Measurements from ENCODE around the gene CRK.

CRK gene

DNA sequence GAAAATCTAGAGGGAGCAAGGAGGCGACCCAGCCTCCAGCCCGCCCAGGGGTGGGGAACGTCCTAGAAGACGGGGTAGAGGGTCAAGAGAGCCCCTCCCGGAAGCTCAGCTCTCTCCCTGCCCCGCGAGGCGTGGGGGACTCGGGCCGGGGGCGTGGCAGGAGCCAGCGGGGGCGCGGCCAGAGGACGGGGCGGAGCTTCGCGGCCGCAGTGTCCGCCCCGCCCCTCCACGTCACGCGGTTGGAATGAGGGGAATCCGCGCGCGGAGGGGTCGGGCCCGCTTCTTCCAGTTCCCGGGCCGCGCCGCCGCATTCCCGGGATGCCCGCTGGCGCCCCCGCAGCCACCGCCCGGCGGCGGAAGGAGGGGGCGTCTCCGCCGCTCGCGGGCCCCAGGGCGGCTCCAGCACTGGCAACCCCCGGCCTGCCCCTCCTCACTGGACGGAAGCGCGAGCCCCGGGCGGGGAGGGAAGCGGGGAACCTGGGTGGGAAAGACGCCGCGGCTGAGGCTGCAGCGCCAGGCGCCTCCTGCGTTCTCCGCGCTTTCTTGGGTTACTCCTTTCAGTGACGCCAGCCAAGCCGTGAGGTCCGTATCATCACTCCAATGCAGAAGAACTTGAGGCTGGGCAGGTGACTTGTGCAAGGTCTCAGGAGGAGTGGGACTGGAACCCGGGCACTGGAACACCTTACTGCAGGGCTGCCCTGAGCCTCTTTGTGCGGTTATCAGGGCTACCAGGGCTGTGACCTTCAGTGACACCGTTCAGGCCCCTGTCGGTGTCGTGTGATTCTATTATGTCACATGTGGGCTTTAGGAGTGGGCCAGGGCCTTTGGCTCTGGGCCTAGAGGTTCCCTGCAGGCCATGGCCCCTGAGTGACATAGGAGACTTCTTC is 32.1 kb upstream of the CRK start:
- no peak for DNase-seq (ENCODE audit: low read depth in 1 of 2, low spot score in 1 of 2)
- no peak for TF ChIP-seq POLR2AphosphoS5 (IDR thresholded peaks at IDR 0.05; ENCODE audit: low read depth)
- TF ChIP-seq GABPA (IDR thresholded peaks at IDR 0.05; ENCODE audit: low read depth) = no peak
- no peak for TF ChIP-seq SPI1 (IDR thresholded peaks at IDR 0.05; ENCODE audit: borderline replicate concordance, low read depth)
- TF ChIP-seq REST (IDR thresholded peaks at IDR 0.05; ENCODE audit: insufficient replicate concordance, low read depth) = no peak
- no peak for TF ChIP-seq CTCF (IDR thresholded peaks at IDR 0.05; ENCODE audit: insufficient read depth, low read length)

GRCh38 chr17:1486802-1487695 is 31.0 kb upstream of the CRK start:
- DNase-seq (ENCODE audit: low read depth in 1 of 2, low spot score in 1 of 2) = no peak
- Histone ChIP-seq H3K4me3 (replicated peaks; ENCODE audit: insufficient read depth, low read length) (no peak overlapping the region), H3K27ac (replicated peaks) (no peak overlapping the region), H3K27me3 (ENCODE audit: insufficient read depth, poor library complexity, severe bottlenecking) (peaks cover 10% of the 10 kb centered on the region)
- no peak for TF ChIP-seq POLR2AphosphoS5 (IDR thresholded peaks at IDR 0.05; ENCODE audit: low read depth)
- TF ChIP-seq CTCF (IDR thresholded peaks at IDR 0.05; ENCODE audit: insufficient read depth, low read length) = no peak
- no peak for TF ChIP-seq GABPA (IDR thresholded peaks at IDR 0.05; ENCODE audit: low read depth)
- TF ChIP-seq REST (IDR thresholded peaks at IDR 0.05; ENCODE audit: insufficient replicate concordance, low read depth) = no peak
- no peak for TF ChIP-seq SPI1 (IDR thresholded peaks at IDR 0.05; ENCODE audit: borderline replicate concordance, low read depth)

More for the DNA sequence above, 32.1 kb upstream of the CRK start:
- Histone ChIP-seq H3K27ac (replicated peaks) (no peak overlapping the region), H3K27me3 (ENCODE audit: insufficient read depth, poor library complexity, severe bottlenecking) (peaks cover 10% of the 10 kb centered on the region), H3K4me3 (replicated peaks; ENCODE audit: insufficient read depth, low read length) (peak overlapping the region; percentile 12)

- TF ChIP-seq POLR2AphosphoS5 (IDR thresholded peaks at IDR 0.05; ENCODE audit: low read depth) = no peak
- TF ChIP-seq CTCF (IDR thresholded peaks at IDR 0.05; ENCODE audit: insufficient read depth, low read length) = no peak
- no peak for TF ChIP-seq SPI1 (IDR thresholded peaks at IDR 0.05; ENCODE audit: borderline replicate concordance, low read depth)
- TF ChIP-seq GABPA (IDR thresholded peaks at IDR 0.05; ENCODE audit: low read depth) = no peak
- TF ChIP-seq REST (IDR thresholded peaks at IDR 0.05; ENCODE audit: insufficient replicate concordance, low read depth) = no peak
- no peak for DNase-seq (ENCODE audit: low read depth in 1 of 2, low spot score in 1 of 2)
- no peak overlapping the region for H3K27ac ChIP-seq (replicated peaks)
- H3K4me3 ChIP-seq (replicated peaks; ENCODE audit: insufficient read depth, low read length) = peak overlapping the region; percentile 37
- peaks cover 10% of the 10 kb centered on the region for H3K27me3 ChIP-seq (ENCODE audit: insufficient read depth, poor library complexity, severe bottlenecking)
These were observed 29.7 kb upstream of the CRK start for GRCh38 chr17:1485423-1486376.

Measured in HL-60 (cell line).